Lower leg skin (tissue), 4 donors: Measurements from ENCODE around the gene CYTH1. TPM values are rescaled to one million over a fixed set of nuclear protein-coding genes. Genes with fewer than 3 reads are reported as not detected.

Experiments
- DNase-seq, 2 donors: peaks; one replicate each; pipeline ENCODE4 v3.0.0-alpha.2; 2019; ENCODE audit warnings: low spot score in 2 of 2
- H3K4me3 ChIP-seq: fragments of 200-600 bp; sonication (generic); 2 replicates; pipeline ENCODE4 v1.5.1; 2017; ENCODE audit warnings: mild to moderate bottlenecking, low read depth; ENCODE audit not compliant: poor library complexity, severe bottlenecking
- CTCF ChIP-seq, 3 donors: fragments of 450-650 bp; IDR thresholded peaks; one replicate each; pipeline ENCODE4 v1.5.1; 2016; ENCODE audit warnings: antibody characterized with exemption in 3 of 3, mild to moderate bottlenecking in 3 of 3, moderate library complexity in 2 of 3
- POLR2A ChIP-seq, 2 donors: fragments of 450-650 bp; IDR thresholded peaks; one replicate each; pipeline ENCODE4 v1.6.1; 2016 to 2017; ENCODE audit warnings: antibody characterized with exemption in 2 of 2, mild to moderate bottlenecking in 1 of 2, moderate library complexity in 1 of 2
- WGBS, 2 donors: methylation state at CpG; one replicate each; pipeline ENCODE4 v1.1.5; 2018; 5-methylcytosine and 5-hydroxymethylcytosine counted together
- intact Hi-C: fragments of 100-400 bp; cut with DNase I; formaldehyde crosslinking; loops from one replicate; pipeline ENCODE4 v1.15.0; 2023; ENCODE audit warnings: low total_unique reads
- total RNA-seq, 4 donors: library from RNA; depleted of rRNA; stranded (reverse); fragments of >200 nt; gene quantifications; one replicate each; pipeline ENCODE4 v1.1.0, GENCODE V29; 2016

Gene CYTH1
- total RNA-seq, 4 donors from 2014 or later = 53.7 to 79.4 (median 63.9) TPM

GRCh38 chr17:78667741-78668640 lies 114.1 kb downstream of the CYTH1 start:
- 96% methylated on average over 30 of the region's 30 CpGs for WGBS, 2 donors
- intact Hi-C loops = loop anchor here (10.0 kb wide), 1 partner anchor 1937 kb away; no protein-coding TSS in a partner anchor
- no peak overlapping the region for H3K4me3 ChIP-seq

GRCh38 chr17:78667091-78667490 lies 115.0 kb downstream of the CYTH1 start:
- no peak for DNase-seq
- 73 to 77% methylated on average over 10 of the region's 10 CpGs for WGBS, 2 donors
- H3K4me3 ChIP-seq = no peak overlapping the region
- TF ChIP-seq POLR2A (IDR thresholded peaks at IDR 0.05) (no peak), CTCF (IDR thresholded peaks at IDR 0.05) (no peak)
- intact Hi-C loops = loop anchor here (10.0 kb wide), 1 partner anchor 1938 kb away; no protein-coding TSS in a partner anchor

More at GRCh38 chr17:78667741-78668640, 114.1 kb downstream of the CYTH1 start:
- TF ChIP-seq CTCF (IDR thresholded peaks at IDR 0.05) (no peak), POLR2A (IDR thresholded peaks at IDR 0.05) (no peak)
- DNase-seq = no peak

- intact Hi-C loops = loop anchor here (10.0 kb wide), 1 partner anchor 1939 kb away; no protein-coding TSS in a partner anchor
- TF ChIP-seq POLR2A (IDR thresholded peaks at IDR 0.05) (no peak), CTCF (IDR thresholded peaks at IDR 0.05) (no peak)
- WGBS, 2 donors = 49 to 52% methylated on average over 19 of the region's 19 CpGs
- DNase-seq = no peak
- no peak overlapping the region for H3K4me3 ChIP-seq
Measured at GRCh38 chr17:78665952-78666920, 115.8 kb downstream of the CYTH1 start.

GRCh38 chr17:78665387-78665951 lies 116.6 kb downstream of the CYTH1 start:
- H3K4me3 ChIP-seq = no peak overlapping the region
- TF ChIP-seq POLR2A (IDR thresholded peaks at IDR 0.05) = no peak
- intact Hi-C loops = loop anchor here (10.0 kb wide), 1 partner anchor 1939 kb away; no protein-coding TSS in a partner anchor
- DNase-seq = no peak
- 64 to 69% methylated on average over 15 of the region's 15 CpGs for WGBS, 2 donors

GRCh38 chr17:78664476-78665386 lies 117.3 kb downstream of the CYTH1 start:
- intact Hi-C loops = loop anchor here (10.0 kb wide), 1 partner anchor 1940 kb away; no protein-coding TSS in a partner anchor
- TF ChIP-seq CTCF (IDR thresholded peaks at IDR 0.05) (no peak), POLR2A (IDR thresholded peaks at IDR 0.05) (no peak)
- no peak for DNase-seq
- 82 to 84% methylated on average over 24 of the region's 24 CpGs for WGBS, 2 donors
- no peak overlapping the region for H3K4me3 ChIP-seq
